Endothelial cell of umbilical vein (primary cell): ENCODE measurements around the gene VPS13A. TPM values are rescaled to one million over a fixed set of nuclear protein-coding genes. Genes with fewer than 3 reads are reported as not detected.

Experiments used
- BruUV-seq: library from RNA; stranded (reverse); fragments of 400-500 nt; replicated peaks from 2 replicates; lab custom pipeline; 2021; lab: Mats Ljungman, UMichigan
- CTCF ChIA-PET: fragments of 300-600, 350-600 bp; sonication (Branson Sonifier 250); formaldehyde crosslinking; loops from one replicate; lab custom pipeline; 2021; ENCODE audit warnings: antibody characterized with exemption, inconsistent platforms; lab: Charles Lee
- POLR2A ChIA-PET: fragments of 300-600, 350-600 bp; sonication (Branson Sonifier 250); formaldehyde crosslinking; loops from one replicate; lab custom pipeline; 2021; ENCODE audit warnings: antibody characterized with exemption, inconsistent platforms; lab: Charles Lee
- DNase-seq: peaks from one replicate; pipeline ENCODE4 v3.0.0-alpha.2; 2011; ENCODE audit warnings: low read depth, low spot score
- FAIRE-seq: peaks from 2 replicates; lab custom pipeline; 2011; peaks lifted over from hg19 to GRCh38; lab: Jason Lieb, UNC
- H2AFZ ChIP-seq: 2 replicates; pipeline ENCODE4 v1.6.0; 2012; ENCODE audit warnings: low read depth, low read length, control low read depth, inconsistent platforms
- H3K27ac ChIP-seq: 2 replicates; pipeline ENCODE4 v1.5.1; 2011; ENCODE audit warnings: low read depth, mild to moderate bottlenecking, control low read depth, low read length, moderate library complexity; ENCODE audit not compliant: insufficient read depth
- H3K27me3 ChIP-seq, 2 experiments: 2 replicates each; pipeline versions ENCODE4 v1.6.0 to v1.6.1; 2011; ENCODE audit warnings: low read length in 2 of 2, mixed read lengths in 1 of 2; ENCODE audit not compliant: control insufficient read depth in 2 of 2, insufficient read depth in 2 of 2
- H3K36me3 ChIP-seq, 2 experiments: 2 replicates in 1 of 2; 3 replicates in 1 of 2; pipeline ENCODE4 v1.5.1; 2011; ENCODE audit warnings: low read length in 2 of 2, mild to moderate bottlenecking in 1 of 2, moderate library complexity in 1 of 2; ENCODE audit not compliant: control insufficient read depth in 2 of 2, insufficient read depth in 2 of 2; ENCODE audit errors: extremely low read depth in 1 of 2
- H3K4me1 ChIP-seq: 3 replicates; pipeline ENCODE4 v1.5.1; 2011; ENCODE audit warnings: mild to moderate bottlenecking, low read length; ENCODE audit not compliant: control insufficient read depth, insufficient read depth; ENCODE audit errors: extremely low read depth
- H3K4me2 ChIP-seq: 2 replicates; pipeline ENCODE4 v1.6.1; 2011; ENCODE audit warnings: low read length, control low read depth, mixed read lengths; ENCODE audit not compliant: insufficient read depth
- H3K4me3 ChIP-seq, 3 experiments: fragments of 200-600 bp in 1 of 3; sonication (generic), shearing (Covaris generic) in 1 of 3; replicated peaks in 1 of 3; 2 replicates each; pipeline ENCODE4 v1.5.1; 2011 to 2016; ENCODE audit warnings: control low read depth in 3 of 3, low read length in 3 of 3, mild to moderate bottlenecking in 2 of 3, inconsistent platforms in 1 of 3, low read depth in 1 of 3, moderate library complexity in 1 of 3; ENCODE audit not compliant: insufficient read depth in 1 of 3
- H3K79me2 ChIP-seq: 2 replicates; pipeline ENCODE4 v1.6.0; 2012; ENCODE audit warnings: low read length, inconsistent platforms; ENCODE audit not compliant: control insufficient read depth, insufficient read depth
- H3K9ac ChIP-seq: replicated peaks from 2 replicates; pipeline ENCODE3; 2011; ENCODE audit warnings: low read length, control low read depth; ENCODE audit not compliant: insufficient read depth; ENCODE audit errors: extremely low read depth
- H3K9me1 ChIP-seq: replicated peaks from 3 replicates; pipeline ENCODE4 v1.6.0; 2011; ENCODE audit warnings: mild to moderate bottlenecking, low read length; ENCODE audit not compliant: control insufficient read depth, insufficient read depth; ENCODE audit errors: extremely low read depth
- H3K9me3 ChIP-seq: replicated peaks from 2 replicates; pipeline ENCODE4 v1.5.1; 2012; ENCODE audit warnings: low read length, inconsistent platforms; ENCODE audit not compliant: control insufficient read depth, insufficient read depth
- H4K20me1 ChIP-seq: replicated peaks from 2 replicates; pipeline ENCODE3; 2011; ENCODE audit warnings: mild to moderate bottlenecking, low read length; ENCODE audit not compliant: control insufficient read depth, insufficient read depth; ENCODE audit errors: extremely low read depth
- CTCF ChIP-seq, 2 donors: IDR thresholded peaks; 1 replicate in 1 of 2; 2 replicates in 1 of 2; pipeline ENCODE4 v1.5.1; 2011; ENCODE audit warnings: low read length in 2 of 2, mild to moderate bottlenecking in 2 of 2, moderate library complexity in 2 of 2, control low read depth in 1 of 2, inconsistent platforms in 1 of 2, low read depth in 1 of 2; ENCODE audit not compliant: insufficient read depth in 1 of 2; ENCODE audit errors: extremely low read depth in 1 of 2
- EZH2 ChIP-seq: IDR thresholded peaks from 2 replicates; pipeline ENCODE4 v1.6.1; 2012; ENCODE audit warnings: borderline replicate concordance, low read depth, mild to moderate bottlenecking, moderate library complexity, low read length, inconsistent platforms; ENCODE audit not compliant: severe bottlenecking
- FOS ChIP-seq: IDR thresholded peaks from 2 replicates; pipeline ENCODE4 v1.6.1; 2011; ENCODE audit warnings: mild to moderate bottlenecking, low read length, moderate library complexity, borderline replicate concordance; ENCODE audit not compliant: insufficient read depth
- GATA2 ChIP-seq: IDR thresholded peaks from 2 replicates; pipeline ENCODE4 v1.7.0; 2011; ENCODE audit warnings: low read depth, mild to moderate bottlenecking, moderate library complexity, mixed read lengths, low read length; ENCODE audit not compliant: insufficient read length, insufficient read depth
- JUN ChIP-seq: IDR thresholded peaks from 2 replicates; pipeline ENCODE4 v1.6.1; 2011; ENCODE audit warnings: borderline replicate concordance, low read depth; ENCODE audit not compliant: insufficient read length, insufficient read depth
- MAX ChIP-seq: IDR thresholded peaks from 2 replicates; pipeline ENCODE4 v1.6.1; 2011; ENCODE audit not compliant: insufficient read depth, insufficient read length
- MYC ChIP-seq: IDR thresholded peaks from one replicate; pipeline ENCODE4 v1.6.1; 2011; ENCODE audit warnings: mild to moderate bottlenecking, low read depth, low read length
- POLR2A ChIP-seq: IDR thresholded peaks from 2 replicates; pipeline ENCODE4 v1.6.1; 2012; ENCODE audit warnings: low read depth, mild to moderate bottlenecking, control low read depth, low read length
- POLR2AphosphoS5 ChIP-seq: IDR thresholded peaks from 2 replicates; pipeline ENCODE4 v1.6.1; 2012; ENCODE audit warnings: low read depth, mild to moderate bottlenecking, control low read depth, low read length, moderate library complexity; ENCODE audit not compliant: insufficient read depth
- dilution Hi-C: fragments of 300-500 bp; cut with MboI; formaldehyde crosslinking; loops from one replicate; pipeline ENCODE4 v1.15.0; 2019; ENCODE audit warnings: low sequenced_read_pairs; ENCODE audit not compliant: extremely low pct_ligation_motif_present
- intact Hi-C: fragments of 100-400 bp; cut with micrococcal nuclease; formaldehyde crosslinking; loops from one replicate; pipeline ENCODE4 v1.10.0; 2022
- polyA plus RNA-seq, 4 experiments: library from polyadenylated mRNA; depleted of rRNA in 3 of 4; stranded (reverse) in 3 of 4; unstranded in 1 of 4; fragments of >200 nt; gene quantifications; 2 replicates each; pipeline versions ENCODE4 v1.2.1 to v1.2.3, GENCODE V29; 2011 to 2012; ENCODE audit warnings: missing spikeins in 1 of 4
- total RNA-seq: library from RNA; stranded (reverse); gene quantifications from 2 replicates; pipeline ENCODE4 v1.2.3, GENCODE V29; 2021

The VPS13A gene
- total and polyA plus RNA-seq, 2 donors (not counting 3 experiments of a cell fraction or from before 2014, with no cell fraction given) = 4.7 to 33.3 TPM

- H3K9me1 ChIP-seq = no peaks in the 10 kb centered on the region
- DNase-seq (no peak), FAIRE-seq (no peak)
- intact Hi-C loops = no loop called here
- no peaks in the 10 kb centered on the region for H3K9me3 ChIP-seq
- no peaks in the 10 kb centered on the region for H3K36me3 ChIP-seq
- H2AFZ ChIP-seq = no peak overlapping the region
- no peak overlapping the region for H3K4me3 ChIP-seq
- H3K4me1 ChIP-seq = no peaks in the 10 kb centered on the region
- no peaks in the 10 kb centered on the region for H3K27me3 ChIP-seq
- dilution Hi-C loops = no loop called here
- no peaks in the 10 kb centered on the region for H4K20me1 ChIP-seq
- ChIA-PET CTCF (interaction anchor here (7.9 kb wide), 1 partner anchor 185 kb away, joined by 97 read pairs; the partner anchor contains the start of gene GNA14), POLR2A (no interaction called here)
- TF ChIP-seq MYC = no peak
- TF ChIP-seq MAX = no peak
- no peak for TF ChIP-seq POLR2AphosphoS5
- TF ChIP-seq POLR2A = no peak
- TF ChIP-seq EZH2 = no peak
- no peak for TF ChIP-seq CTCF (IDR thresholded peaks at IDR 0.05; ENCODE audit: extremely low read depth in 1 of 2, insufficient read depth in 1 of 2, low read depth in 1 of 2, low read length in 2 of 2)
- no peak for TF ChIP-seq FOS
- TF ChIP-seq JUN = no peak
- no peak for TF ChIP-seq GATA2
- no peaks in the 10 kb centered on the region for H3K79me2 ChIP-seq
- no peak overlapping the region for H3K9ac ChIP-seq
- BruUV-seq = no TSS peak
- no peak overlapping the region for H3K4me2 ChIP-seq
- no peak overlapping the region for H3K27ac ChIP-seq
These were observed 285.8 kb downstream of the VPS13A start for GRCh38 chr9:77463151-77463550.
